ENCODE measurements around the gene DBI. TPM values are rescaled to one million over a fixed set of nuclear protein-coding genes. Genes with fewer than 3 reads are reported as not detected.

Gene DBI
- total RNA-seq (2022; extraction: Qiagen RNA extraction), result 388 to 444 TPM (median 401 TPM) in 5 replicates

GRCh38 chr2:119366649-119367471, at the start of gene DBI, which contains the start of gene C2orf76:
Gene DBI, plus strand, starts transcription at chr2:119366977. Its CDS starts 75 bp downstream, at chr2:119367052.
Gene C2orf76, minus strand, starts transcription at chr2:119366834. Its CDS starts 26,875 bp downstream, at chr2:119339959.

Other genes starting within 250 kb of the DBI start
- gene C1QL2, start 208.2 kb upstream of the DBI start, total RNA-seq (2022; extraction: Qiagen RNA extraction), result 0.37 to 0.61 TPM (median 0.48 TPM) in 5 replicates
- 43.4 to 54.7 TPM (median 52.2 TPM) in 5 replicates for gene STEAP3, start 143.1 kb upstream of the DBI start, total RNA-seq (2022; extraction: Qiagen RNA extraction)
- gene C2orf76, start 143 bp upstream of the DBI start, total RNA-seq (2022; extraction: Qiagen RNA extraction), result 10.5 to 13.0 TPM (median 11.5 TPM) in 5 replicates
- gene TMEM37, start 64.9 kb downstream of the DBI start, total RNA-seq (2022; extraction: Qiagen RNA extraction), result 1.5 to 2.5 TPM (median 1.8 TPM) in 5 replicates
- not detected in 5 replicates for gene SCTR, start 157.5 kb downstream of the DBI start, total RNA-seq (2022; extraction: Qiagen RNA extraction)
- gene CFAP221, start 177.5 kb downstream of the DBI start, total RNA-seq (2022; extraction: Qiagen RNA extraction), result 0.23 to 0.38 TPM (median 0.28 TPM) in 5 replicates